Ovary (tissue), 9 donors: ENCODE data around the gene MAP7D1. TPM values are rescaled to one million over a fixed set of nuclear protein-coding genes. Genes with fewer than 3 reads are reported as not detected.

Experiments used
- DNase-seq, 5 donors: peaks; one replicate each; pipeline ENCODE4 v3.0.0-alpha.2; 2019 to 2020
- H3K27ac ChIP-seq, 2 donors: fragments of 200-600 bp; one replicate each; pipeline versions ENCODE4 v1.5.1 to v1.8.0; 2019 to 2022
- H3K27me3 ChIP-seq: fragments of 200-600 bp; one replicate; pipeline ENCODE4 v1.8.0; 2022
- H3K36me3 ChIP-seq: fragments of 200-600 bp; sonication (generic); one replicate; pipeline ENCODE4 v1.5.1; 2019
- H3K4me1 ChIP-seq: one replicate; pipeline ENCODE4 v1.8.1; 2013; ENCODE audit warnings: mild to moderate bottlenecking, moderate library complexity; ENCODE audit not compliant: insufficient read depth
- H3K4me3 ChIP-seq: fragments of 200-600 bp; sonication (generic); one replicate; pipeline ENCODE4 v1.5.1; 2017
- H3K9me3 ChIP-seq, 2 donors: fragments of 200-600 bp in 1 of 2; sonication (generic) in 1 of 2; one replicate each; pipeline versions ENCODE4 v1.5.1 to v1.8.1; 2013 to 2019; ENCODE audit warnings: mild to moderate bottlenecking in 1 of 2, moderate library complexity in 1 of 2
- CTCF ChIP-seq, 3 donors: fragments of 450-650 bp in 2 of 3; fragments of 200-600 bp in 1 of 3; IDR thresholded peaks; one replicate each; pipeline versions ENCODE4 v1.5.1 to v1.8.0; 2016 to 2022; ENCODE audit warnings: antibody characterized with exemption in 3 of 3, mild to moderate bottlenecking in 1 of 3
- EP300 ChIP-seq: sonication (generic); formaldehyde crosslinking; IDR thresholded peaks from one replicate; pipeline ENCODE4 v1.6.1; 2017; ENCODE audit warnings: antibody characterized with exemption
- POLR2A ChIP-seq: fragments of 450-650 bp; IDR thresholded peaks from one replicate; pipeline ENCODE4 v1.6.1; 2017; ENCODE audit warnings: antibody characterized with exemption, mild to moderate bottlenecking, moderate library complexity
- WGBS, 3 donors: extraction: QIAGEN DNeasy Blood & Tissue Kit in 1 of 3; methylation state at CpG; one replicate each; pipeline versions ENCODE4 v1.1.5 to v1.1.7; 2013 to 2017; 5-methylcytosine and 5-hydroxymethylcytosine counted together
- intact Hi-C, 4 donors: fragments of 100-400 bp; cut with DNase I; formaldehyde crosslinking; loops; one replicate each; pipeline versions ENCODE4 v1.11.0 to v1.15.1; 2022 to 2023
- polyA plus RNA-seq, 2 donors: library from polyadenylated mRNA; stranded (reverse); fragments of 200-250 nt in 1 of 2; fragments of 350-450 nt in 1 of 2; fragmentation: Illumina TruSeq in 1 of 2; extraction: RNeasy Lipid Tissue Mini Kit (QIAGEN cat#74804) in 1 of 2; gene quantifications; one replicate each; pipeline ENCODE4 v1.2.3, GENCODE V29; 2013 to 2014
- total RNA-seq, 7 donors: library from RNA; depleted of rRNA in 2 of 7; stranded (reverse); fragments of >200 nt in 2 of 7; fragmentation: NEBNext Ultra II Directional in 3 of 7; extraction: Animal tissue kit (Norgen Biotek cat#: 25700) in 3 of 7; gene quantifications; one replicate each; pipeline versions ENCODE4 v1.1.0 to v1.2.4, GENCODE V29; 2016 to 2023
- donor health status: DM: no; HTN: no; CAD: no; lungs with moderate emphysema.
- donor health status: DM: no; HTN: no; CAD: no.
- donor health status: Bipolar disorder and iron deficiency.
- donor health status: DM: yes; HTN: yes; CAD: no.
- donor health status: DM: no; HTN: no; CAD: no.
- donor health status: DM: yes; HTN: yes; CAD: no.

MAP7D1 gene
- total and polyA plus RNA-seq, 9 donors: 31.4 to 99.1 (median 64.1) TPM

- intact Hi-C loops: no loop called here
- H3K4me1 ChIP-seq: no peaks in the 10 kb centered on the region
- DNase-seq: no peak
- no peaks in the 10 kb centered on the region for H3K27me3 ChIP-seq
- no peaks in the 10 kb centered on the region for H3K9me3 ChIP-seq
- H3K36me3 ChIP-seq: no peaks in the 10 kb centered on the region
- no peak overlapping the region for H3K27ac ChIP-seq
- whole genome bisulfite sequencing, 3 donors: 74 to 83% (median 81%) methylated on average over 5 of the region's 5 CpGs
- H3K4me3 ChIP-seq: no peak overlapping the region
- TF ChIP-seq POLR2A: no peak
- no peak for TF ChIP-seq EP300
- no peak for TF ChIP-seq CTCF (IDR thresholded peaks at IDR 0.05)
Observed at GRCh38 chr1:36115931-36116330, 40.0 kb upstream of the MAP7D1 start.

GRCh38 chr1:36116901-36117300, 39.1 kb upstream of the MAP7D1 start:
- Histone ChIP-seq H3K4me1 (no peaks in the 10 kb centered on the region), H3K4me3 (no peak overlapping the region)

GRCh38 chr1:36118447-36119204, 37.3 kb upstream of the MAP7D1 start:
- Histone ChIP-seq H3K27me3 (no peaks in the 10 kb centered on the region), H3K4me3 (no peak overlapping the region), H3K36me3 (no peaks in the 10 kb centered on the region), H3K4me1 (no peaks in the 10 kb centered on the region), H3K9me3 (no peaks in the 10 kb centered on the region), H3K27ac (no peak overlapping the region)
- WGBS, 3 donors: 55 to 61% (median 60%) methylated on average over 9 to 10 of the region's 10 CpGs
- DNase-seq: no peak
- TF ChIP-seq EP300: no peak
- TF ChIP-seq CTCF (IDR thresholded peaks at IDR 0.05): no peak
- TF ChIP-seq POLR2A: no peak
- intact Hi-C loops: no loop called here

More at GRCh38 chr1:36116901-36117300, 39.1 kb upstream of the MAP7D1 start:
- Histone ChIP-seq H3K27ac (no peak overlapping the region), H3K9me3 (no peaks in the 10 kb centered on the region), H3K36me3 (no peaks in the 10 kb centered on the region), H3K27me3 (no peaks in the 10 kb centered on the region)
- WGBS, 3 donors: 75 to 89% (median 87%) methylated on average over 5 of the region's 5 CpGs
- TF ChIP-seq CTCF (IDR thresholded peaks at IDR 0.05): no peak
- no peak for TF ChIP-seq EP300
- TF ChIP-seq POLR2A: no peak
- no peak for DNase-seq
- intact Hi-C loops: no loop called here

GRCh38 chr1:36119456-36119855, 36.5 kb upstream of the MAP7D1 start:
- no peaks in the 10 kb centered on the region for H3K4me1 ChIP-seq

More at GRCh38 chr1:36119456-36119855, 36.5 kb upstream of the MAP7D1 start:
- Histone ChIP-seq H3K4me3 (no peak overlapping the region), H3K27me3 (no peaks in the 10 kb centered on the region), H3K27ac (no peak overlapping the region), H3K36me3 (no peaks in the 10 kb centered on the region), H3K9me3 (no peaks in the 10 kb centered on the region)
- TF ChIP-seq POLR2A (no peak), CTCF (IDR thresholded peaks at IDR 0.05) (no peak), EP300 (no peak)
- intact Hi-C loops: no loop called here
- DNase-seq: no peak
- 27 to 37% (median 29%) methylated on average over 9 of the region's 9 CpGs for WGBS, 3 donors
